A204.1 (cell line): ENCODE results near the gene BAIAP2L1.

ENCODE experiments used
- FAIRE-seq: peaks from 2 replicates; lab custom pipeline; 2012; peaks lifted over from hg19 to GRCh38; lab: Jason Lieb, UNC

The BAIAP2L1 gene

DNA sequence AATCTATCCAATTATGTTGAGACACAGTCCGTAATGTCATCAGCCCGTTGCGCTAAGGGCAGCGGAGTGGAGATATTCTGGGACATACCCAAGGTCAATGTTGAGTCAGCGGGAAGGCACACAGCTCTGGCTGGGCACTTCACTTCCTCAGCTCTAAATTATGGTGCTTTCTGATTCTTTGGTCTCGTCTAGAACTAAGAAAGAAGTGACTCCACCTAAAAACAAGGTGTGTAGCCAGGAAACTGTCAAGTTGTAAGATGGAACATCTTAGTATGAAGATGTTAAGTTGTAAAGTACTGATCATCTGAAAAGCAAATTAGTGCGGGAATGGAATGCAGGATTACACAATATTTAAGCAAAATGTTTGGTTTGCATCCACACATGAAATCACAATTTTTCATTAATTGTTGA, 43.1 kb downstream of the BAIAP2L1 start:
- FAIRE-seq = no peak

- FAIRE-seq = no peak
Measured at GRCh38 chr7:98355250-98355538, 45.7 kb downstream of the BAIAP2L1 start.

- no peak for FAIRE-seq
Measured at GRCh38 chr7:98354511-98355249, 46.2 kb downstream of the BAIAP2L1 start.

- FAIRE-seq = no peak
Measured at GRCh38 chr7:98354052-98354451, 46.8 kb downstream of the BAIAP2L1 start.

GRCh38 chr7:98352621-98353020, 48.3 kb downstream of the BAIAP2L1 start:
- no peak for FAIRE-seq

DNA sequence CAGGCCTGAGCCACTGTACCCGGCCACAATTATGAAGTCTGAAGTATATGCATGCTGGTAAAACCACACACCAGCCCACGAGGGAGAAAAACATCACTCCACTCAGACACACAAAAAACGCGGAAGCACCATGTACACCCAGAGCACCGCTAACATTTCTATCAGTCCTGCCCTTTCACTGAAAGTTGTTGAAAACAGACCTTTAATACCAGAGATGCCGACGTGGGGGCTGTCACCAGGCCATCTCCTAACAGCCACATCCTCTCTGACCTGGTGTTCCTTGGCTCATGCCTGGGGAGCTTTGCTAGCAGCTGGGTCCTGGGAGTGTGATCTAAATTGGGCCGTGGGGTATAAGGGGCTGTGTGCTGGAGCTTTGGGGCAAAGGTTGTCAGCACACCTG, 49.8 kb downstream of the BAIAP2L1 start:
- no peak for FAIRE-seq

DNA sequence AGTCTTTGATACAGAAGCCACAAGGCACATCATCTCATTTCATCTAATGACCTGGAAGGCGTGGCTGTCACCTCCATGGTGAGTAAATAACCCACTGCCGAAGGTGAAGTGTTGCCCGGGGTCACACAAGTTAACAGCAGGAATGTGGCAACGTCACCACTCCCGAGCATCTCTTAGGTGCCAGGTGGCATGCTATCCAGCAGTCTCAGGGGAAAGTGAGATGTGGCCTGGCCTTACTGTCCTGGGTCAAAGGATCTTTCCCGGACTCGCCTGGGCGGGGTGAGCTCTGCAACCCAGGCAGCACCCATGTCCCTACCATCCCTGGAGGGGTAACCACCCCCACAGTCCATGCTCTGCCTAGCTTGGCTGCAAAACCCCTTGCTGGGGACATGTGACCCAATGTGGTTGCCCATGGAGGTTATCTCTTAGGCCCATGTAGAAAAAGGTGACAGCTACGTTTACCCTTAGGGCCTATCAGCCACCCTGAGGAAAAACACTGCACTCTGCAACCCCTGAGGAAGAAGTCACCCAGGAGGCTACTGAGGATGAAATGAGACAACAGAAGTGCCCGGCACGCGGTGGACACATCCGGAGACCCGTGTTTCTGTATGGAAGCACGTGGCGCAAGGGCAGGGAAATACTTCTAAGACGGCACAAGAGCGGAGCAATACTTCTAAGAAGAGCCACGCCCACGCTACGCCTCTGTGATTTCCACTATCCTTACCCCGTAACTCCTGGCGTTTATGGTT, 52.0 kb downstream of the BAIAP2L1 start:
- FAIRE-seq = no peak

- FAIRE-seq = no peak
Measured at GRCh38 chr7:98346515-98347069, 54.3 kb downstream of the BAIAP2L1 start.

GRCh38 chr7:98341106-98341505, 59.8 kb downstream of the BAIAP2L1 start:
- FAIRE-seq = no peak

DNA sequence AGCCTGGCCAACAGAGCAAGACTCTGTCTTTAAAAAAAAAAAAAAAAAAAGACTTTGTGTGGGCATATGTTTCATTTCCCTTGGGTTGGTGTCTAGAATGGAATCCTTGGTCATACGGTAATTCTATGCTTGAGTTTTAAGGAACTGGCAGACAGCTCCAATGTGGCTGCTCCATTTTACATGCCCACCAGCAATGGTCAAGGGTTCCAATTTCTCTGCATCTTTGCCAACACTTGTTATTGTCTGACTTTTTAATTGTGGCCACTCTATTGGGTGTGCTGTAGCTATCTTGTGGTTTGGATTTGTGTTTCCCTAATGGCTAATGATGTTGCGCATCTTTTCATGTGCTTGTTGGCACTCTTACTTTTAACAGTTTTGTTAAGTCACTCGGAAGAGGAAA, 61.8 kb downstream of the BAIAP2L1 start:
- no peak for FAIRE-seq

- FAIRE-seq = no peak
Measured at GRCh38 chr7:98338441-98338840, 62.4 kb downstream of the BAIAP2L1 start.

- FAIRE-seq = no peak
Measured at GRCh38 chr7:98335411-98335977, 65.4 kb downstream of the BAIAP2L1 start.

DNA sequence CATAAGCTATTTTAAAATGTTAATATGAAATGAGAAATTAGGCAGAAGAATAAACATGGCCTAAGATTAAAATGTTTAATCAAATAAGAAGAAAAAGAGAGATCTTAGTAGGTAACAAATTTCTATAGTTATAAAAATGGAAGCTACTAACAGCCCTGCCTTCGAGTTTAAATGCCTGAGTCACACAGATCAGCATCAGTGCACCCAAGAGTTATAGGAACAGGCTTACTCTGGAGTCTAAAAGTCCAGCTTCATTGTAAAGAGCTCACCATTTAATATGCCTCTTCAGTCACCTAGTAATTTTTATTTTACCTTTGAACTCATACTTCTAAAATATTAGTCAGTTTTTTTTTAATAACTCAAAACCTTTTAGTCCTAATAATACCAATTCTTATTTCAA, 66.8 kb downstream of the BAIAP2L1 start:
- peak; percentile 6 for FAIRE-seq

DNA sequence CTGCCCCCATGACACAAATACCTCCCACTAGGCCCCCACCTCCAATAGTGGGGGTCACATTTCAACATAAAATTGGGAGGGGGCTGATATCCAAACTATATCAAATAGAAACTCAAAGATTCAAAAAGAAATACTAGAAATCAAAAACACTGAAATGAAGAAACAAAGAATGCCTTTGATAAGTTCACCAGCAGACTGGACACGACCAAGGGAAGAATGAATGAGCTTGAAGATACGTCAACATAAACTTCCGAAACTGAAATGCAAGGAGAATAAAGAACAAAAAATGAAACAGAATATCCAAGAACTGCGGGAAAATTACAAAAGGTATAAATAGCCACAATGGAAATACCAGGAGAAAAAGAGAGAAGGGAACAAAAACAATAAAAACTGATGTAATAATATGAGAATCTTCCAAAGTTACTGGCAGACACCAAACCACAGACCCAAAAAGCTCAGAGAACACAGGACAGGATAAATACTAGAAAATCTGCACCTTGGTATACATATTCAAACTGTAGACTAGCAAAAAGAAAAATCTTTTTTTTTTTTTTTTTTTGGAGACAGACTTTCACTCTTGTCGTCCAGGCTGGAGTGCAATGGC, 69.9 kb downstream of the BAIAP2L1 start:
- FAIRE-seq = no peak

DNA sequence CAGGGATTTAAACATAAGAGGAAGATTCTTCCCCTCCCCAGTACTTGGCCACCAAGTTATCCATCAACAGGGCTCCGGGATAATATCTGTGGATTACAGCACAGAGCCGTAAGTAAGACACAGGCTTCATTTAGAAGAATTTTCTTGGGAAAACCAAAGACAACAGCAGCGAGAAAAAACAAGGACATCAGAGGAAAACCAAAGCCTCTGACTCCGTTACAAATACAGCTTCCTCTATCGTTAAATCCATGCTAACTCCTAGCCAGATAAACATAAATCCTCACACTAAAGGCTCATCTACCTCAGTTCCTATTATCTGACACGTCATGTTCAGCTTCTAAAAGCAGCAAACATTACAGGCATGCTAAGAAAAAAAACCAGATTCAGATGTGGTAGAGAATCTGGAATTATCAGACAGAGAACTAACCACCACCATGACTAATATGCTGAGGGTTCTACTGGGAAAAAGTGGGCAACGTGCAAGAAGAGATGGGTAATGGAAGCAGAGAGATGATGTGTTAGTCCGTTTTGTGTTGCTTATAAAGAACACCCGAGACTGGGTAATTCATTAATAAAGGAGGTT, 71.0 kb downstream of the BAIAP2L1 start:
- FAIRE-seq = no peak

- no peak for FAIRE-seq
Measured at GRCh38 chr7:98329100-98329790, 71.6 kb downstream of the BAIAP2L1 start.

DNA sequence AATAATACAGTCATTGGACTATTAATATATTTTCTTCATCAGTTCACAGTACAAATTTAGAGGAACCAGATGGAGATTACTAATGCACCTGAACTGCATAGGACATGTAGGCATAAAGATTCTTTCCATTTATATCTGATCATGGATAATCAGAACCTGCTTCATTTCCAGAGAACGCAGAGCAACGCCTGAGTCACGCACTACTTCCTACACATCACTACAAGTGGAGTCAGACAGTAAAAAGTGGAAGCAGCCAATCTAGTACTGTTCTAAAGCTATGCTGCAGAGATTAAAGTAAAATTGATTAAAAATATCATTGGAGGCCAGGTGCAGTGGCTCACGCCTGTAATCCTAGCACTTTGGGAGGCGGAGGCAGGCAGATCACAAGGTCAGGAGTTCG, 76.1 kb downstream of the BAIAP2L1 start:
- no peak for FAIRE-seq

- no peak for FAIRE-seq
Measured at GRCh38 chr7:98323597-98324322, 77.1 kb downstream of the BAIAP2L1 start.

DNA sequence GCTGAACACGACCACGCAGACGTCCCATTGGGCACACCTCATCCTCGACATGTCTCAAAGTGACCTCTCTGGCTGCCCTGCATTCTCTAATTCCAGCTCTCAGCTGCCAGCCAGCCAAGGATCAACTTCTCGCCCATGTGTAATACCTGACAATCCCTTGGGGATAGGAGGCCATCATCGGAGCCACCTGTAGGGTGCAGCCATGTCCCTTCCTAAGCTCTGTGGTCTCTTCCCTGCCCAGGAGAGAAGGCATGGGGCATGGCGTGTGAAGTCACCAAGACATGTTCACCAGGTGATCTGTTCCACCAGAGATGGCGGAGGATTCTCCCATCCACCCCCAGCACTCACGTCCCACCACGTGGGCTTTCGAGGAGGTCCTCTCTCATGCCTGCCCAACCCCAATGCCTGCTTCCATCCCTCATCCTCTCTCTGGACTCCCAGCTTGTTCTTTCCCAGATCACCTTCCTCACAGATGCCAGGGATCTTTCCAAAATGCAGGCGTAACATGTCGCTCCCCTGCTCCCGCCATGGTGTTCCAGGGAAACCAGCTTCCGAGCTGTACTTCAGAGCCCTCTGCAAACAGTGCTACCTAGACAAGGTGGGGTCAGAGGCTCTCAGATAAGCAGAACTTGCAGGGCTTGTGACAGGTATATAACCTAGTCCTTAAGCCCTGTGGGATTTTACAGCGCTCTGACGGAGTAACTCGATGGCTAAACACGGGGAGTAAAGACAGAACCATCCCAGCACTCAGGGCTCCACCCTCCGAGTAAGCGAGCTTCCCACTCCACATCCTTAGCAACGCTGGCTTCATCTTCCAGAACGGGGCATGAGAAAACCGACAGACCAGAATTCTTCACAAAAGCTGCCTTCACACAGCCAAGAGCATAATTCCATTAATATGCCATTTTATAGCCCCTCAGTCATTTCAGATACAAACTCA, 78.3 kb downstream of the BAIAP2L1 start:
- FAIRE-seq = no peak

DNA sequence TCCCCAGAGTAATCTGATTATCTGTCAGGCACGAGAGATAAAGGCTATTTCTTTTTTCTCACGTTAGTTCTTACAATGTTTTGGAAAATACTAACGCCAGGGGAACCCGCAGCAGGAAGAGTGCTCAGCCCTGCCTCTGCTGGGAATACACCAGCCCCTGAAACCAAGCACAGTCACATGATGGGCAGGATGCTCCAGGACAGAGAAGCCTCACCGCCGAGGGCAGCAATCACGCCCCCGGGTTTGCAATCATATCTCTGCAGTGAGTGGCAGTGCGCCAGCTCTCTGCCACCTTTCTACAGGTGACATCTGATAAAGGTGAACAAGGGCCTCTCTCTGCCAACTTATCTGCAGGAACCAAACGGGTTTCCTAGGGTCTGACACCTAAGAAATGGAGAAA, 79.6 kb downstream of the BAIAP2L1 start:
- no peak for FAIRE-seq
